Endodermal cell (in vitro differentiated cells): ENCODE data around the gene BHLHA15. TPM values are rescaled to one million over a fixed set of nuclear protein-coding genes. Genes with fewer than 3 reads are reported as not detected.

Experiments used
- DNase-seq: peaks from one replicate; pipeline ENCODE4 v3.0.0-alpha.2; 2017
- H3K27ac ChIP-seq: 2 replicates; pipeline ENCODE4 v1.5.1; 2013; ENCODE audit warnings: mild to moderate bottlenecking, low read depth, low read length, moderate library complexity
- H3K27me3 ChIP-seq: 2 replicates; pipeline ENCODE4 v1.6.1; 2013; ENCODE audit warnings: mild to moderate bottlenecking, low read length, moderate library complexity; ENCODE audit not compliant: insufficient read depth, control insufficient read depth, poor library complexity, severe bottlenecking
- H3K36me3 ChIP-seq: 2 replicates; pipeline ENCODE4 v1.7.0; 2013; ENCODE audit warnings: mild to moderate bottlenecking, low read length, moderate library complexity; ENCODE audit not compliant: control insufficient read depth, insufficient read depth
- H3K4me1 ChIP-seq: one replicate; pipeline ENCODE4 v1.7.0; 2013; ENCODE audit warnings: low read length; ENCODE audit not compliant: control insufficient read depth, insufficient read depth
- H3K4me3 ChIP-seq: 2 replicates; pipeline ENCODE4 v1.5.1; 2013; ENCODE audit warnings: mild to moderate bottlenecking, low read length, moderate library complexity
- H3K9ac ChIP-seq: 2 replicates; pipeline ENCODE4 v1.6.1; 2013; ENCODE audit warnings: mild to moderate bottlenecking, low read length, moderate library complexity; ENCODE audit not compliant: poor library complexity, severe bottlenecking; ENCODE audit errors: extremely low read depth
- H3K9me3 ChIP-seq: 2 replicates; pipeline ENCODE4 v1.6.1; 2013; ENCODE audit warnings: mild to moderate bottlenecking, low read length, moderate library complexity; ENCODE audit not compliant: control insufficient read depth
- H3K27ac Mint-ChIP-seq: 2 replicates; pipeline ENCODE4 v1.8.0; 2020; ENCODE audit warnings: mixed read lengths
- H3K27me3 Mint-ChIP-seq: 2 replicates; pipeline ENCODE4 v1.8.0; 2021; ENCODE audit warnings: mild to moderate bottlenecking, mixed read lengths; ENCODE audit not compliant: insufficient read depth
- H3K36me3 Mint-ChIP-seq: 2 replicates; pipeline ENCODE4 v1.8.0; 2020; ENCODE audit warnings: low read depth, mixed read lengths
- H3K4me1 Mint-ChIP-seq: 2 replicates; pipeline ENCODE4 v1.8.0; 2020; ENCODE audit warnings: mixed read lengths
- H3K4me3 Mint-ChIP-seq: 2 replicates; pipeline ENCODE4 v1.8.0; 2020; ENCODE audit warnings: mild to moderate bottlenecking, moderate library complexity, mixed read lengths
- H3K9me3 Mint-ChIP-seq: 2 replicates; pipeline ENCODE4 v1.8.0; 2020; ENCODE audit warnings: mild to moderate bottlenecking, mixed read lengths
- CTCF ChIP-seq: fragments of 200-600 bp; sonication (generic); conservative IDR thresholded peaks from 2 replicates; pipeline ENCODE4 v1.5.0; 2021; ENCODE audit warnings: antibody characterized with exemption, mild to moderate bottlenecking
- WGBS, 2 experiments: methylation state at CpG; one replicate each; pipeline versions ENCODE4 v1.1.5 to v1.1.7; 2013; ENCODE audit warnings: missing lambda C conversion rate in 2 of 2, mixed read lengths in 1 of 2; ENCODE audit not compliant: insufficient coverage in 1 of 2, insufficient read length in 1 of 2; 5-methylcytosine and 5-hydroxymethylcytosine counted together
- total RNA-seq, 2 donors: library from RNA; stranded (reverse); fragmentation: NEBNext Ultra II Directional in 1 of 2; extraction: Animal tissue kit (Norgen Biotek cat#: 25700) in 1 of 2; gene quantifications; 2 replicates in 1 of 2; 3 replicates in 1 of 2; pipeline ENCODE4 v1.2.1, GENCODE V29; 2021

Gene BHLHA15
- total RNA-seq, 2 donors from 2014 or later: 0.86 to 0.95 TPM

GRCh38 chr7:98232263-98232585 is 21.0 kb downstream of the BHLHA15 start:
- Histone ChIP-seq H3K27me3 (no peaks in the 10 kb centered on the region), H3K36me3 (peaks cover under 1% of the 10 kb centered on the region), H3K27ac (no peak overlapping the region), H3K4me1 (no peaks in the 10 kb centered on the region), H3K9ac (no peak overlapping the region), H3K9me3 (no peaks in the 10 kb centered on the region), H3K4me3 (no peak overlapping the region)
- Mint-ChIP-seq H3K27ac (no peak overlapping the region), H3K9me3 (no peaks in the 10 kb centered on the region), H3K4me3 (no peak overlapping the region), H3K36me3 (peaks cover 9% of the 10 kb centered on the region), H3K4me1 (no peaks in the 10 kb centered on the region), H3K27me3 (no peaks in the 10 kb centered on the region)
- TF ChIP-seq CTCF: no peak
- WGBS, 2 experiments: 94 to 100% methylated on average over 2 to 8 of the region's 8 CpGs
- no peak for DNase-seq

- no peak overlapping the region for H3K27ac Mint-ChIP-seq
- Histone ChIP-seq H3K27me3 (no peaks in the 10 kb centered on the region), H3K9me3 (no peaks in the 10 kb centered on the region), H3K36me3 (no peaks in the 10 kb centered on the region), H3K4me1 (no peaks in the 10 kb centered on the region), H3K4me3 (no peak overlapping the region), H3K9ac (no peak overlapping the region), H3K27ac (no peak overlapping the region)
- WGBS, 2 experiments: 87 to 93% methylated on average over 7 to 16 of the region's 16 CpGs
- TF ChIP-seq CTCF: no peak
- no peaks in the 10 kb centered on the region for H3K9me3 Mint-ChIP-seq
- H3K4me1 Mint-ChIP-seq: no peaks in the 10 kb centered on the region
- no peaks in the 10 kb centered on the region for H3K27me3 Mint-ChIP-seq
- H3K36me3 Mint-ChIP-seq: peaks cover 7% of the 10 kb centered on the region
- no peak for DNase-seq
- no peak overlapping the region for H3K4me3 Mint-ChIP-seq
These were observed 21.6 kb downstream of the BHLHA15 start for GRCh38 chr7:98232799-98233198.

- no peak overlapping the region for H3K9ac ChIP-seq
- Mint-ChIP-seq H3K4me3 (no peak overlapping the region), H3K4me1 (no peaks in the 10 kb centered on the region), H3K36me3 (peaks cover 12% of the 10 kb centered on the region), H3K9me3 (no peaks in the 10 kb centered on the region), H3K27ac (no peak overlapping the region), H3K27me3 (no peaks in the 10 kb centered on the region)
- H3K4me3 ChIP-seq: no peak overlapping the region
- no peaks in the 10 kb centered on the region for H3K9me3 ChIP-seq
- no peaks in the 10 kb centered on the region for H3K27me3 ChIP-seq
- no peaks in the 10 kb centered on the region for H3K36me3 ChIP-seq
- no peak for DNase-seq
- H3K4me1 ChIP-seq: no peaks in the 10 kb centered on the region
- WGBS, 2 experiments: 90 to 95% methylated on average over 15 to 32 of the region's 32 CpGs
- TF ChIP-seq CTCF: no peak
- H3K27ac ChIP-seq: no peak overlapping the region
These were observed 22.2 kb downstream of the BHLHA15 start for GRCh38 chr7:98233219-98234070.
